Daoy (cell line): ENCODE measurements around the gene CPTP. TPM values are rescaled to one million over a fixed set of nuclear protein-coding genes. Genes with fewer than 3 reads are reported as not detected.

Experiments
- DNase-seq: peaks from one replicate; pipeline ENCODE4 v3.0.0-alpha.2; 2015; ENCODE audit warnings: low read depth
- total RNA-seq: library from RNA; depleted of rRNA; stranded (reverse); fragments of >200 nt; shearing (Covaris generic); gene quantifications from 2 replicates; pipeline ENCODE4 v1.2.3, GENCODE V29; 2014

CPTP gene
- total RNA-seq, 1 experiment from 2014 or later, result 12.9 TPM

DNA sequence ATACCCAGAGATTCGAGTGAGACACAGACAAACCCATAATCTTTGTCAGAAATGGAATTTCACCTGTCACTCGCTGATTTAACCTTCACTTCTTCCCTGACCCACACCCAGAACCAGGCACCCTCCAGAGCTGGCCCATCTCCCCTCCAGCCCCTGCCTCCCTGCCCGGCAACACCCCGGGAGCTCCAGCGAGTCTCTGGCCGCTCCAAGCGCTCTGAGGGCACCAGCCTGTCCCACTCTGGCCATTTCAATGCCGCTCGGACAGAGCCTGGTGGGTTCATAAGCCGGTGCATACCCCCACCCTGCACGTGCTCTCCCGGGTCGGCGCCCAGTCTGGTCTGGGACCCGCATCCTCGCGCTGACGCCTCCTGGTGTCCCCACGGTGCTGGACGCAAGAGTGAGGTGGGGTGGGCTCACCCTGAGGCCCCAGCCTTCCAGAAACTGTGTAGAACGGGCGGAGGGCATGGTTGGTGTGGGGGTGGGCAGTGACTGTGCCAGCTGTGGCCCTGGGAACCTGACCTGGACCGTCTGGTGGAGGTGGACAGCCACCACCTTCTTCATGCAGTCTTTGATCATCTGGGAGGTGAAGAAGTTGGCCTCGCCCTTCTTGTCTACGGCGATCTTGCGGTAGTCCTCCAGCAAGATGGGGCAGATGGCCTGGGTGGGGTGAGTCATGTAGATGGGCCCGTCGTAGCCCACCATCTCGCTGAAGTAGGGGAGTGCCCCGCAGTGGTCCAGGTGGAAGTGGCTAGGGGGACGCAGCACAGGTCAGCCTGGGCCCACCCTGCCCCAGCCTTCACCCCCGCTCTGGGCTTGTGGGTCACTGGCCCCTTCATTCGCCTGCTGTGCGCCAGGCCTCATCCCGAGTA lies 5.6 kb upstream of the CPTP start:
- DNase-seq, result no peak

DNA sequence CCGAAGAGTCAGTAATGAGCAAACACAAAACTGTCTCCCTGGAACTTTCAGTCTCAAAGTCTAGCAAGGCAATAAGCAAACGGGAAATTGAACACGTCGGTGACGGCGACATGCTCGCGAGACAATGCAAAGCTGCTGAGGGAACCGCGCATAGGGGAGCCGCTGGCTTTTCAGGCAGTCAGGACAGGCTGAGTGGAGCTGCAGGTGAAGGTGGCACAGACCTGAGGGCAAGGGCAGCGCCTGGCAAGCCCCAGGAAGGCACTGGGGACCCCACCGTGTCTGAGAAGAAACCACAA lies 5.0 kb upstream of the CPTP start:
- DNase-seq, result no peak

DNA sequence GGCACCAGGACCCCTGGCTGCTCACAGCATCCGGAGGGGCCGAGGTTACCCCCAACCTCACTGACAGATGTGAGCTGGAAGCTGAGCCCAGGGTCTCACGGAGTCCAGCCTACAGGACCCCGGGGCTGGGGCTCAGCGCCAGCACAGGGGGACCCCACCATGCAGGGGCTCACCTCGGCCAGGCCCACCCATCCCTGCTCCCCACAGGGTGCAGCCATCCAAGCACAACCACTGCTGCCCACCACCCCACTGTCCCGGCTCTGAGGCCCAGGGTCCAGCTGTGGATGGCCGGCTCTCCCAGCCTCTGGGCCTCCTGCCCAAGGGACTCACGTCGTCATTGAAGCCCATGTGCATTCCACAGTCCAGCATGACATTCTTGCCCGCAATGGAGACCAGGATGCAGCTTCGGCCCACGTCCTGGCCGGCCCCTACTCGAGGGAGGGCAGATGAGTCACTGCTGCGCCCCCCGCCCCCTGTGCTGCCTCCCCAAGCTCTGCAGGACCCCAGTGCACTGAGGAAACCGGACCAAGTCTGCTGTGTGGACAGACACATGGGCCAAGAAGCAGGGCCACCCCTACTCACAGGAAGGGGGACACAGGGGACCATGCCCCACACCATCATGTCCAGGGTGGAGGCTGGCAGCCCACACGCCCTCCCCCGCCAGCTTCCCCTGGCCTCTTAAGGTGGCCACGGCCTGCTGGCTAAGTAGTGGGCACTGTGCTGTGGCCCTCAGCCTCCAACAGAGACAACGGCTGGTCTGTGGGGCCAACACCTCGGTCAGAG lies 3.7 kb upstream of the CPTP start:
- no peak for DNase-seq

DNA sequence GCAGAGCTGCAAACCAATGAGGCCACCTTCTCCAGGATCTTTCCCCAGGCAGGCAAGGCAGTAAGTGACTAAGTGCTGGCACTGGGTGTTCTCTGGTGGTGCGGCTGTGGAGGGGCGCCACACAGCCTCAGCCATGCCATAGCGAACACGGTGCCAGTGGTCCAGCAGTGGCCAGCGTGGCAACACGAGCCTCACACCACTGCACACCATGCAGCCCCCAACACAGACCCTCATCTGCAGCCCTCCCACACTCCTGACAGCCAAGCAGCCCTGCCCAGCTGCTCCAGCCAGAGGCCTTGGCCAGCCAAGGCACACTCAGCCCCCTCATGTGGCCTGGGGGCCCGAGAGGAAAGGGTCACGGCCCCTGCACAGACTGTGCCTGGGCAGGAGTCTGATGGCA lies 3.1 kb upstream of the CPTP start:
- no peak for DNase-seq

DNA sequence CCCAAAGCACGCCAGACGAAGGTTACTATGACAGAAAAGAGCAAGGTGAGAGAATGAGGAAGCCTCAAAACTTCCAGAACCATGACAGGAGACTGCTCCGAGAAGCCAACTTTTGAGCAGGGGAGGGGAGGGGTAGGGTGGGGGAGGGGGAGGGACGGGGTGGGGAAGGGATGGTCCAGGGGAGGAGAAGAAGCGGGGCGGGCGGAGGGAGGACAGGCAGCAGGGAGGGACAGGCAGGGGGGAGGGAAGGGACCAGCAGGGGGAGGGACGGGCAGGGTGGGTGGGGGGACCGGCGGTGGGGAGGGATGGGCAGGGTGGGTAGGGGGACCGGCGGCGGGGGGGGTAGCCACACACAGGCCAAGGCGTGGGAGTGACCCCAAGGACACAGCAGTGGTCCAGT lies 2.2 kb upstream of the CPTP start:
- no peak for DNase-seq

DNA sequence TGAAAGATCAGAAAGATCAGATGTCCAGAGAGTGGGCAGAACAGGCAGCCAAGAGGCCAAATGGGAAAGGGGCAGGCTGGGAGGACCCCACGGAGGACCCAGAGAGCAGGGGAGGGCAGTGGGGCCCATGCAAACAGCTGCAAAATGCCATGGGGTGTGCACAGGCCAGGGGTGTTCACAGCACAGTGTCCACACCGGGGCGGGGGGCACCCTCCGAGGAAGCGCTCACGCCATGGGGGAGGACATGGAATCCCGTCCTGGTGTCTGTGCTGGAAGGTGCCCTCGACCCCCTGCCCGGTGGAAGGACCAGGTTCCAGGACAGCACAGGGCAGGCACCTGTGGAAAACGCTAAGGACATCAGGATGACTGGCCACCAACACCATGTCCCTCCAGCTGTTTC lies 1.6 kb upstream of the CPTP start:
- no peak for DNase-seq

DNA sequence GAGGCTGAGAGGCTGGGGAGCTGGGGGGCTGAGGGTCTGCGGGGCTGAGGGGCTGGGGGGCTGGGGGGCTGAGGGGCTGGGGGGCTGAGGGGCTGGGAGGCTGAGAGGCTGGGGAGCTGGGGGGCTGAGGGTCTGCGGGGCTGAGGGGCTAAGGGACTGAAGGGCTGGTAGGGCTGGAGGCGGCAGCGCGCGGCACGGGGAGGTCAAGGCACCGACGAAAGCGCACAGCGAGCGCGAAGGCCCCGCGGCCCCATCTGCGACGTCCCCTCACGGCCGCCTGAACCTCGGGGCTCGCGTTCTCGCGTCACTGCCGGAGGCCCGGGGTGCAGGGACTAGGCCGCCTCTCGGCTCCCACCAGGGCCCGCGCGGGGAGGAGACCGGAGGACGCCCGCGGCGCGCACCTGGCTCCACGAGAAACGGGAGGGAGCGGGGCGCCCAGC lies 498 bp upstream of the CPTP start:
- no peak for DNase-seq

DNA sequence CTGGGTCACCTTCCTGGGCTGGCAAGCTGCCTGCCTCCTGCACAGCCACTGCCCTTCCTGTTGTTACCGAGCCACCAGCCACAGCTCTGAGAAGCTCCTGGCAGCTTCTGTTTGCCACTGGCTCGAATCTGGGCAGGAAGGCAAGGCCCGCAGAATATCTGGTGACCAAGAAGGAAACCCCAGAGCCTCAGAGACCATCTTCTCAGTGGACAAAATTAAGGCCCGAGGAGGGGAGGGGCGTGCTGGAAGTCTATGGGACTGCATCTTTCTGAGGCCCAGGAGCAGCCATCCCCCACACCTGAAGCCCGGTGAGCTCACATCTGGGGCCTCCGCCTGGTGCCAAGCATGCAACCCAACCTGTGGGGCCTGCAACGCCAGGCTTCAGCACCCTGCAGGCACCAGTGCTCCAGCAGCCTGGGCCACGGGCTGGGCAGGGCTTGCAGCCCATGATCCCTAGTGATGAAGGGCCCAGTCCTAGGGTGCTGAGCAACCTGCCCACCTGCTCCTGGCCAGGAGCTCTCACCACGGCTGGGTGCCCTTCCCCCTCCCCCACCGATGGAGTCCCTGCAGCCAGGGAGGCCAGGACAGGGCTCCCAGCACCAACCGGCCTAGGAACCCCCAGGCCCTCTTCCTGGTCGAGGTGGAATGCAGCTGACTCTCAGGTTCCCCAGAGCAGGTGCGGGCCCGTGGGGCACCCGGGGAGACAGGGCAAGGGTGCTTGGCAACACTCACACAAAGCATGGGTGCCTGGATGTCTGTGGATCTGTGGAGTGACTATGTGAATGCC lies 879 bp downstream of the CPTP start:
- DNase-seq, result no peak

DNA sequence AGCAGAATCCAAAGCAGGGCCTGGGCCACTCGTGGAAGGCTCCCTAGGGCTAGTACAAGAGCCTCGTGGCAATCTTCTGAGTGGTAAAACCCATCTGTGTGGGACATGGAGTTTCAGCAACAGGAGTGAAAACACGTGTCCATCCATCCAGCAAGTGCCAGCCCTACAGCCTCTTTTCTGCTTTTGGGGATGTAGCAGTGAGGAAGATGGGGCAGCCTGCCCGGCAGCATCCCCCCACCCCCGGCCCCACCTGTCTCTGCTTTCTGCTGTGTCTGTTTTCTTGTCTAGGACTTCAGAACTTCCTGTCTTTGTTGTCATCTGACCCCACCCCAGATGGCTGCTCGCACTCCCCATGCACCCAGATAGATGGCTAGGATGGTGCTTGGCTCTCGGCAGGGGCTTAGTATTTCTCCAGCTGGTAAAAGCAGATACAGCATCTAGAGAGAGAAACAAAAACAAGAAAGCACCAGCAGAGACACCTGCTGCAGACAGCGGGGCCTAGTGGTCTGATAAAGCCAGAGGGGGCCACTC lies 1.5 kb downstream of the CPTP start:
- no peak for DNase-seq

DNA sequence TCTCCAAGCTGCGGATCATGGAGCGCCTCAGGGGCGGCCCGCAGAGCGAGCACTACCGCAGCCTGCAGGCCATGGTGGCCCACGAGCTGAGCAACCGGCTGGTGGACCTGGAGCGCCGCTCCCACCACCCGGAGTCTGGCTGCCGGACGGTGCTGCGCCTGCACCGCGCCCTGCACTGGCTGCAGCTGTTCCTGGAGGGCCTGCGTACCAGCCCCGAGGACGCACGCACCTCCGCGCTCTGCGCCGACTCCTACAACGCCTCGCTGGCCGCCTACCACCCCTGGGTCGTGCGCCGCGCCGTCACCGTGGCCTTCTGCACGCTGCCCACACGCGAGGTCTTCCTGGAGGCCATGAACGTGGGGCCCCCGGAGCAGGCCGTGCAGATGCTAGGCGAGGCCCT lies 2.7 kb downstream of the CPTP start:
- no peak for DNase-seq

DNA sequence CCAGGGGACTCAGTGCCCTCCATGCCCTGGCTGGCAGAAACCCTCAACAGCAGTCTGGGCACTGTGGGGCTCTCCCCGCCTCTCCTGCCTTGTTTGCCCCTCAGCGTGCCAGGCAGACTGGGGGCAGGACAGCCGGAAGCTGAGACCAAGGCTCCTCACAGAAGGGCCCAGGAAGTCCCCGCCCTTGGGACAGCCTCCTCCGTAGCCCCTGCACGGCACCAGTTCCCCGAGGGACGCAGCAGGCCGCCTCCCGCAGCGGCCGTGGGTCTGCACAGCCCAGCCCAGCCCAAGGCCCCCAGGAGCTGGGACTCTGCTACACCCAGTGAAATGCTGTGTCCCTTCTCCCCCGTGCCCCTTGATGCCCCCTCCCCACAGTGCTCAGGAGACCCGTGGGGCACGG lies 3.7 kb downstream of the CPTP start:
- DNase-seq, result no peak

DNA sequence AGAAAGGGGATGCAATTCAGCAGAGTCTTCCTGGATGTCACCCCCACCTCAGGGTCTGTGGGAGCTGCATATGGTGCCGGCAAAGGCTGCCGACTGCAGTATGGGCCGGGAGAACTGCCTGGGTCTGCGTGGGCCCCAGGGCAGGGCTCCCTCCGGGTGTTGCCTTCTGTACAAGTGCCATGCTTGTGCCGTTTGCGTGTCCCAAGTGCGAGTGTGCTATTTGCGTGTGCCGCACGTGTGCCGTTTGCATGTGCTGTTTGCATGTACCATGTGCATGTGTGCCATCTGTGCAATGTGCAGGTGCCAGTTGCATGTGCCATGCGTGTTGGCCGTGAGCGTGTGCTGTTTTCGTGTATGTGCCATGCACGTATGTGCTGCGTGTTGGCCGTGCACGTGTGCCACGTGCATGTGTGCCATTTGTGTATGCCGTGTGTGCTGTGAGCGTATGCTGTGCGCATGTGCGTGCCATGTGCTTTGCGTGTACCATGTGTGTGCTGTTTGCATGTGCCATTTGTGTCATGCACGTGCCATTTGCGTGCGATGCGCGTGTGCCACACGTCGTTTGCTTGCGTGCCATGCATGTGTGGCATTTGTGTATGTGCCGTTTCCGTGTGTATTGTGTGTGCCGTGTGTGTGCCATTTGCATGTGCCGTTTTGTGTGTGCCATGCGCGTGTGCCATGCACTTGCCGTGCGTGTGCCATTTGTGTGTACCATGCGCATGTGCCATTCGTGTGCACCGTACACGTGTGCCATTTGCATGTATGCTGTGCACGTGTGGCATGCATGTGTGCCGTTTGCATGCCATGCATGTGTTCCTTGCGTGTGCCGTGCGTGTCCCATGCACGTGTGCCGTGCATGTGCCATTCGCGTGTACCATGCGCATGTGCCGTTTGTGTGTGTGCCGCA lies 5.0 kb downstream of the CPTP start:
- no peak for DNase-seq

DNA sequence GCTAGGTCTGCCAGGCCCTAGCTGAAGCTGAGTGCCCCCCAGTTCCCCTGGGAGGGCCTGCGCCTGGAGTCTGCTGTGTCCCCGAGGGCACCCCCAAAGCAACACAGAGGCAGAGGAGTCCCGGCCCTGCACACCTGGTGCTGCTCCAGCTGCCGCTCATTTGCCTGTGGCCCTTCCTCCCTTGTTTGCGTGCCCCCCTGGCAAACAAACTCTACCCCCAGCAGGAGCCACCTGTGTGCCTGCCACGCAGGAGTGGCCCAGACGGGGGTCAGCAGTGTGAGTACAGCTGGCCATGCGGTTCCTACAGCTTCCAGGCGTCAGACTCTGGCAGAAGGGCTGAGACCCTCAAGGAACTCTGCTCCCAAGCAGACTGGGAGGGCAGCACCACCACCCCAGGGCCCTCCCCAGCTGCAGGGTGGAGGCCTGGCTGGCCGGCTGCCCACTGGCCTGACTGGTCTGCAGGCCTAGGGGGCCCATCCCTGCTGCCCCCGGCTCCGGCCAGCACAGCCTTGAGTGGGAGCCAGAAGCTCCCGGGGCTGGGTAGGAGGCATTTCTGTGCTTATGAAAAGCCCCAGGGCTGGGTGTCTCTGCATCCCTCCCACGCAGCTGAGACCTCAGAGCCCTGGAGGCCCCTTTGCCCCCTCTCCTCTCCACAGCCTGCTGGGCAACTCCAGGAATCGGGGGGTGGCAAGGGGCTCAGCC lies 5.9 kb downstream of the CPTP start:
- no peak for DNase-seq

DNA sequence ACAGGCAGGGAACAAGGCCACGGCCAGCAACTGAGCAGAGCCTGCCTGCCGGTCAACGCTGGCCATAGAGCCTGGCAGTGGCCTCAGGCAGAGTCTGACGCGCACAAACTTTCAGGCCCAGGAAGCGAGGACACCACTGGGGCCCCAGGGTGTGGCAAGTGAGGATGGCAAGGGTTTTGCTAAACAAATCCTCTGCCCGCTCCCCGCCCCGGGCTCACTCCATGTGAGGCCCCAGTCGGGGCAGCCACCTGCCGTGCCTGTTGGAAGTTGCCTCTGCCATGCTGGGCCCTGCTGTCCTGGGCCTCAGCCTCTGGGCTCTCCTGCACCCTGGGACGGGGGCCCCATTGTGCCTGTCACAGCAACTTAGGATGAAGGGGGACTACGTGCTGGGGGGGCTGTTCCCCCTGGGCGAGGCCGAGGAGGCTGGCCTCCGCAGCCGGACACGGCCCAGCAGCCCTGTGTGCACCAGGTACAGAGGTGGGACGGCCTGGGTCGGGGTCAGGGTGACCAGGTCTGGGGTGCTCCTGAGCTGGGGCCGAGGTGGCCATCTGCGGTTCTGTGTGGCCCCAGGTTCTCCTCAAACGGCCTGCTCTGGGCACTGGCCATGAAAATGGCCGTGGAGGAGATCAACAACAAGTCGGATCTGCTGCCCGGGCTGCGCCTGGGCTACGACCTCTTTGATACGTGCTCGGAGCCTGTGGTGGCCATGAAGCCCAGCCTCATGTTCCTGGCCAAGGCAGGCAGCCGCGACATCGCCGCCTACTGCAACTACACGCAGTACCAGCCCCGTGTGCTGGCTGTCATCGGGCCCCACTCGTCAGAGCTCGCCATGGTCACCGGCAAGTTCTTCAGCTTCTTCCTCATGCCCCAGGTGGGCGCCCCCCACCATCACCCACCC lies 6.7 kb downstream of the CPTP start, which contains the start of gene TAS1R3:
TSS of gene TAS1R3 (plus strand) at position 213 of the 898 bp plus-strand sequence. CDS start at position 279, 66 bp downstream.
- no peak for DNase-seq

DNA sequence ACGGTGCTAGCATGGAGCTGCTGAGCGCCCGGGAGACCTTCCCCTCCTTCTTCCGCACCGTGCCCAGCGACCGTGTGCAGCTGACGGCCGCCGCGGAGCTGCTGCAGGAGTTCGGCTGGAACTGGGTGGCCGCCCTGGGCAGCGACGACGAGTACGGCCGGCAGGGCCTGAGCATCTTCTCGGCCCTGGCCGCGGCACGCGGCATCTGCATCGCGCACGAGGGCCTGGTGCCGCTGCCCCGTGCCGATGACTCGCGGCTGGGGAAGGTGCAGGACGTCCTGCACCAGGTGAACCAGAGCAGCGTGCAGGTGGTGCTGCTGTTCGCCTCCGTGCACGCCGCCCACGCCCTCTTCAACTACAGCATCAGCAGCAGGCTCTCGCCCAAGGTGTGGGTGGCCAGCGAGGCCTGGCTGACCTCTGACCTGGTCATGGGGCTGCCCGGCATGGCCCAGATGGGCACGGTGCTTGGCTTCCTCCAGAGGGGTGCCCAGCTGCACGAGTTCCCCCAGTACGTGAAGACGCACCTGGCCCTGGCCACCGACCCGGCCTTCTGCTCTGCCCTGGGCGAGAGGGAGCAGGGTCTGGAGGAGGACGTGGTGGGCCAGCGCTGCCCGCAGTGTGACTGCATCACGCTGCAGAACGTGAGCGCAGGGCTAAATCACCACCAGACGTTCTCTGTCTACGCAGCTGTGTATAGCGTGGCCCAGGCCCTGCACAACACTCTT lies 7.6 kb downstream of the CPTP start:
- DNase-seq, result no peak

DNA sequence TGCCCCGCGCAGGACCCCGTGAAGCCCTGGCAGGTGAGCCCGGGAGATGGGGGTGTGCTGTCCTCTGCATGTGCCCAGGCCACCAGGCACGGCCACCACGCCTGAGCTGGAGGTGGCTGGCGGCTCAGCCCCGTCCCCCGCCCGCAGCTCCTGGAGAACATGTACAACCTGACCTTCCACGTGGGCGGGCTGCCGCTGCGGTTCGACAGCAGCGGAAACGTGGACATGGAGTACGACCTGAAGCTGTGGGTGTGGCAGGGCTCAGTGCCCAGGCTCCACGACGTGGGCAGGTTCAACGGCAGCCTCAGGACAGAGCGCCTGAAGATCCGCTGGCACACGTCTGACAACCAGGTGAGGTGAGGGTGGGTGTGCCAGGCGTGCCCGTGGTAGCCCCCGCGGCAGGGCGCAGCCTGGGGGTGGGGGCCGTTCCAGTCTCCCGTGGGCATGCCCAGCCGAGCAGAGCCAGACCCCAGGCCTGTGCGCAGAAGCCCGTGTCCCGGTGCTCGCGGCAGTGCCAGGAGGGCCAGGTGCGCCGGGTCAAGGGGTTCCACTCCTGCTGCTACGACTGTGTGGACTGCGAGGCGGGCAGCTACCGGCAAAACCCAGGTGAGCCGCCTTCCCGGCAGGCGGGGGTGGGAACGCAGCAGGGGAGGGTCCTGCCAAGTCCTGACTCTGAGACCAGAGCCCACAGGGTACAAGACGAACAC lies 8.3 kb downstream of the CPTP start:
- peak; percentile 47 for DNase-seq

DNA sequence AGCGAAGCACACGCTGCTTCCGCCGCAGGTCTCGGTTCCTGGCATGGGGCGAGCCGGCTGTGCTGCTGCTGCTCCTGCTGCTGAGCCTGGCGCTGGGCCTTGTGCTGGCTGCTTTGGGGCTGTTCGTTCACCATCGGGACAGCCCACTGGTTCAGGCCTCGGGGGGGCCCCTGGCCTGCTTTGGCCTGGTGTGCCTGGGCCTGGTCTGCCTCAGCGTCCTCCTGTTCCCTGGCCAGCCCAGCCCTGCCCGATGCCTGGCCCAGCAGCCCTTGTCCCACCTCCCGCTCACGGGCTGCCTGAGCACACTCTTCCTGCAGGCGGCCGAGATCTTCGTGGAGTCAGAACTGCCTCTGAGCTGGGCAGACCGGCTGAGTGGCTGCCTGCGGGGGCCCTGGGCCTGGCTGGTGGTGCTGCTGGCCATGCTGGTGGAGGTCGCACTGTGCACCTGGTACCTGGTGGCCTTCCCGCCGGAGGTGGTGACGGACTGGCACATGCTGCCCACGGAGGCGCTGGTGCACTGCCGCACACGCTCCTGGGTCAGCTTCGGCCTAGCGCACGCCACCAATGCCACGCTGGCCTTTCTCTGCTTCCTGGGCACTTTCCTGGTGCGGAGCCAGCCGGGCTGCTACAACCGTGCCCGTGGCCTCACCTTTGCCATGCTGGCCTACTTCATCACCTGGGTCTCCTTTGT lies 9.1 kb downstream of the CPTP start:
- DNase-seq, result no peak
